Stomach (tissue), 9 donors: Measurements from ENCODE around the gene PRKCSH. TPM values are rescaled to one million over a fixed set of nuclear protein-coding genes. Genes with fewer than 3 reads are reported as not detected.

ENCODE experiments used
- DNase-seq, 2 donors: peaks; one replicate each; pipeline versions ENCODE4 v3.0.0 to v3.0.0-alpha.2; 2013 to 2019
- H3K27ac ChIP-seq, 5 donors: fragments of 200-600 bp in 4 of 5; sonication (generic) in 4 of 5; one replicate each; pipeline ENCODE4 v1.5.1; 2013 to 2019; ENCODE audit warnings: mild to moderate bottlenecking in 1 of 5, moderate library complexity in 1 of 5
- H3K27me3 ChIP-seq, 3 donors: fragments of 200-600 bp; sonication (generic); one replicate each; pipeline ENCODE4 v1.5.1; 2017 to 2019; ENCODE audit warnings: mixed run types in 1 of 3
- H3K36me3 ChIP-seq, 4 donors: fragments of 200-600 bp; sonication (generic); 1 replicate in 3 of 4; 2 replicates in 1 of 4; pipeline ENCODE4 v1.5.1; 2016 to 2019
- H3K4me1 ChIP-seq, 4 donors: fragments of 200-600 bp; sonication (generic); one replicate each; pipeline ENCODE4 v1.5.1; 2016 to 2019
- H3K4me3 ChIP-seq, 4 donors: fragments of 200-600 bp; sonication (generic) in 3 of 4; one replicate each; pipeline ENCODE4 v1.5.1; 2016 to 2019; ENCODE audit warnings: mild to moderate bottlenecking in 1 of 4
- H3K9me3 ChIP-seq, 4 donors: fragments of 200-600 bp; sonication (generic); one replicate each; pipeline ENCODE4 v1.5.1; 2016 to 2019
- EP300 ChIP-seq: sonication (generic); formaldehyde crosslinking; IDR thresholded peaks from one replicate; pipeline ENCODE4 v1.6.1; 2017; ENCODE audit warnings: antibody characterized with exemption
- POLR2A ChIP-seq, 4 donors: fragments of 450-650 bp; IDR thresholded peaks; one replicate each; pipeline ENCODE4 v1.6.1; 2016; ENCODE audit warnings: antibody characterized with exemption in 4 of 4, control low read depth in 2 of 4, mild to moderate bottlenecking in 1 of 4, moderate library complexity in 1 of 4
- POLR2AphosphoS5 ChIP-seq, 3 donors: sonication (generic); formaldehyde crosslinking; IDR thresholded peaks; one replicate each; pipeline ENCODE4 v1.6.1; 2016; ENCODE audit warnings: antibody characterized with exemption in 3 of 3
- WGBS, 5 donors: extraction: QIAGEN DNeasy Blood & Tissue Kit in 3 of 5; methylation state at CpG; one replicate each; pipeline versions ENCODE4 v1.1.5 to v1.1.7; 2013 to 2018; 5-methylcytosine and 5-hydroxymethylcytosine counted together
- intact Hi-C: fragments of 100-400 bp; cut with DNase I; formaldehyde crosslinking; loops from one replicate; pipeline ENCODE4 v1.15.1; 2023; ENCODE audit warnings: low total_unique reads
- polyA plus RNA-seq, 3 donors: library from polyadenylated mRNA; stranded (reverse); fragments of 200-250 nt; gene quantifications; one replicate each; pipeline ENCODE4 v1.2.3, GENCODE V29; 2013
- total RNA-seq, 5 donors: library from RNA; depleted of rRNA; stranded (reverse); fragments of >200 nt; gene quantifications; one replicate each; pipeline versions ENCODE4 v1.1.0 to v1.2.3, GENCODE V29; 2014 to 2016
- TF ChIP-seq, protein P1 (sequence below), 7 experiments: fragments of 450-650 bp in 4 of 7; fragments of 200-600 bp in 3 of 7; sonication (generic) in 3 of 7; IDR thresholded peaks; one replicate each; pipeline ENCODE4 v1.5.1; 2016 to 2019; ENCODE audit warnings: antibody characterized with exemption in 7 of 7, control low read depth in 2 of 7, mild to moderate bottlenecking in 1 of 7
- donor health status: healthy with polysubstance abuse.
- donor health status: Bipolar disorder and iron deficiency.
- donor health status: healthy.

The PRKCSH gene
- total and polyA plus RNA-seq, 8 donors: 30.3 to 221 (median 112) TPM

DNA sequence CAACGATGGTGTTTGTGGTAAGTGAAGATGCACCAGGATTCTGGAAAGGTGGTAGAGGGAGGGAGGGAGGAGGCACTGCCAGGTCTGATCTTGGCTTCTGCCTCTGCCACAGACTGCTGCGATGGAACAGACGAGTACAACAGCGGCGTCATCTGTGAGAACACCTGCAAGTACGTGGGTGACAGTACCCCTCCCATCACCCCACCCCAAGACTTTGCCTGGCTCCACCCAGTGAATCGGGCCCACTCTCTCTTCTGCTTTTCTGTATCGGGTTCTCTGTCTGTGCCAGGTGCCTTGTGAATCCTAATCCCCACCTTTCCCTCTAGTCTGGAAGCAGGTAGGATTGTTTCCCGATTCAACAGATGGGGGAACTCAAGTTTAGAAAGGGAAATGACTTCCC lies 2.5 kb downstream of the PRKCSH start:
- intact Hi-C loops: no loop called here
- 88 to 95% (median 89%) methylated on average over 9 of the region's 9 CpGs for WGBS, 5 donors

DNA sequence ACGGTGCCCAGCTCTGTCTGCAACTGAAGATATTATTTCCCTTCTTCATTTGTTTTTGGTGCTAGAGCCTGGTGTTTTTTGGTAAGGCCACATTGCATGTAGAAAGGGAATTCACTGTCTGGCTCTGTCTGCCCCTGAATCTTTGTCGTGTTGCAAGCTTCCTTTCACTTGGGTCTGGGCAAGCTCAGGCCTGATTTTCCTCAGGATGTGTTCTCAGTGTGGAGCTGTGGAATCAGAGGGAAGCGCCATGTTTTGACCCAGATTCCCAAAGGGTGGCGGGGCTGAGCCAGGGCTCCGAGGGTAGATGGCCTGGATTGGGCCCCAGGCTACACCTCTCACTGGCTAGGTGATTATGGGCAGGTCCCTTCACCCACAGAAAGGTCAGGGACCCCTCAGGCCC lies 8.6 kb downstream of the PRKCSH start:
- 74 to 90% (median 83%) methylated on average over 5 of the region's 5 CpGs for WGBS, 5 donors
- TF ChIP-seq POLR2A (IDR thresholded peaks at IDR 0.05): no peak
- no peak for TF ChIP-seq EP300
- TF ChIP-seq POLR2AphosphoS5 (IDR thresholded peaks at IDR 0.05): no peak
- TF ChIP-seq, protein P1, sequence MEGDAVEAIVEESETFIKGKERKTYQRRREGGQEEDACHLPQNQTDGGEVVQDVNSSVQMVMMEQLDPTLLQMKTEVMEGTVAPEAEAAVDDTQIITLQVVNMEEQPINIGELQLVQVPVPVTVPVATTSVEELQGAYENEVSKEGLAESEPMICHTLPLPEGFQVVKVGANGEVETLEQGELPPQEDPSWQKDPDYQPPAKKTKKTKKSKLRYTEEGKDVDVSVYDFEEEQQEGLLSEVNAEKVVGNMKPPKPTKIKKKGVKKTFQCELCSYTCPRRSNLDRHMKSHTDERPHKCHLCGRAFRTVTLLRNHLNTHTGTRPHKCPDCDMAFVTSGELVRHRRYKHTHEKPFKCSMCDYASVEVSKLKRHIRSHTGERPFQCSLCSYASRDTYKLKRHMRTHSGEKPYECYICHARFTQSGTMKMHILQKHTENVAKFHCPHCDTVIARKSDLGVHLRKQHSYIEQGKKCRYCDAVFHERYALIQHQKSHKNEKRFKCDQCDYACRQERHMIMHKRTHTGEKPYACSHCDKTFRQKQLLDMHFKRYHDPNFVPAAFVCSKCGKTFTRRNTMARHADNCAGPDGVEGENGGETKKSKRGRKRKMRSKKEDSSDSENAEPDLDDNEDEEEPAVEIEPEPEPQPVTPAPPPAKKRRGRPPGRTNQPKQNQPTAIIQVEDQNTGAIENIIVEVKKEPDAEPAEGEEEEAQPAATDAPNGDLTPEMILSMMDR (IDR thresholded peaks at IDR 0.05): no peak
- Histone ChIP-seq H3K27ac (no peak overlapping the region), H3K36me3 (peaks cover 75 to 100% (median 98%) of the 10 kb centered on the region in 4 donors), H3K27me3 (no peaks in the 10 kb centered on the region), H3K4me3 (no peak overlapping the region), H3K9me3 (no peaks in the 10 kb centered on the region), H3K4me1 (peaks cover 0 to 7% (median 2%) of the 10 kb centered on the region in 4 donors)
- DNase-seq: no peak
- intact Hi-C loops: loop anchor here (10.0 kb wide), 1 partner anchor 149 kb away; the partner anchor contains the start of gene TSPAN16

More for the DNA sequence above, 2.5 kb downstream of the PRKCSH start:
- no peak overlapping the region for H3K4me3 ChIP-seq
- H3K4me1 ChIP-seq: peaks cover 15 to 27% (median 23%) of the 10 kb centered on the region in 4 donors
- TF ChIP-seq POLR2A (IDR thresholded peaks at IDR 0.05): no peak
- no peaks in the 10 kb centered on the region for H3K27me3 ChIP-seq
- no peaks in the 10 kb centered on the region for H3K9me3 ChIP-seq
- H3K36me3 ChIP-seq: peaks cover 52 to 67% (median 63%) of the 10 kb centered on the region in 4 donors
- no peak for DNase-seq
- H3K27ac ChIP-seq: no peak overlapping the region

DNA sequence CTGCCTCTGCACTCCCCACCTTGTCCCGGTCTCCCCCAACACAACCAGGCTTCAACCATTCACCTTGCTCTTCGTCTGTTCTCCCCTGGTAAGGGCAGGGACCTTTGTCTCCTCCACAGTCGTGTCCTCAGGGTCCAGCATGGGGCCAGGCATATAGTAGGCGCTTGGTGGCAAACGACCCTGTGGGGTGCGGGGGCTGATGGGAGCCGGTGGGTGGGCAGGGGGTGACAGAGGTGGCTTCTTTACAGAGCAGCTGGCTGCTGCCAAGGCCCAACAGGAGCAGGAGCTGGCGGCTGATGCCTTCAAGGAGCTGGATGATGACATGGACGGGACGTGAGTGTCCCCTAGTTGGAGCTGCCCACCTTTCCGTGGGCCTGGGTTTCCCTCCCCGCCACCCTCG lies 9.7 kb downstream of the PRKCSH start:
- TF ChIP-seq POLR2AphosphoS5 (IDR thresholded peaks at IDR 0.05) (no peak), POLR2A (IDR thresholded peaks at IDR 0.05) (no peak), EP300 (no peak)
- TF ChIP-seq, protein P1 (IDR thresholded peaks at IDR 0.05): no peak
- Histone ChIP-seq H3K27me3 (no peaks in the 10 kb centered on the region), H3K36me3 (peaks cover 77 to 100% (median 100%) of the 10 kb centered on the region in 4 donors), H3K27ac (no peak overlapping the region), H3K4me1 (peaks cover 0 to 7% (median 2%) of the 10 kb centered on the region in 4 donors), H3K9me3 (no peaks in the 10 kb centered on the region), H3K4me3 (no peak overlapping the region)
- intact Hi-C loops: loop anchor here (10.0 kb wide), 1 partner anchor 150 kb away; the partner anchor contains the start of gene TSPAN16
- no peak for DNase-seq
- WGBS, 5 donors: 88 to 92% (median 90%) methylated on average over 6 to 13 of the region's 13 CpGs

DNA sequence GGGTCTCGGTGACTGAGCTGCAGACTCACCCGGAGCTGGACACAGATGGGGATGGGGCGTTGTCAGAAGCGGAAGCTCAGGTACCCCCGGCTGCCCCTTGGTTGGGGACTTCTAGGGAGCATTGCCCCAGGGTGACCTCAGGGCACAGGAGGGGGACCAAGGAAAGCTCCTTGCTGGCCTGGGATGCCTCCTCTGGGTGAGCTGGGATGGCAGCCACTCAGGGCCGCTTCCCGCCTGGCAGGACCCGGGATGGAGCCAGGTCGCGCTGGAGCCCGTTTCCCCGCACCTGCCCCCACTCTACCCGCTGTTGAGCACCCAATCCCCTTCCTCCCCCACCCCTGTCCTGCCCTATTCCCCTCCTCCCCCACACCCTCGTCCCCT lies 10.8 kb downstream of the PRKCSH start:
- H3K4me3 ChIP-seq: no peak overlapping the region
- no peaks in the 10 kb centered on the region for H3K9me3 ChIP-seq
- no peaks in the 10 kb centered on the region for H3K27me3 ChIP-seq
- peaks cover 0 to 7% (median 2%) of the 10 kb centered on the region in 4 donors for H3K4me1 ChIP-seq
- no peak for DNase-seq
- WGBS, 5 donors: 84 to 94% (median 90%) methylated on average over 12 to 14 of the region's 14 CpGs
- H3K36me3 ChIP-seq: peaks cover 68 to 100% (median 98%) of the 10 kb centered on the region in 4 donors
- no peak overlapping the region for H3K27ac ChIP-seq
- no peak for TF ChIP-seq POLR2AphosphoS5 (IDR thresholded peaks at IDR 0.05)
- TF ChIP-seq EP300: no peak
- TF ChIP-seq, protein P1 (IDR thresholded peaks at IDR 0.05): no peak
- no peak for TF ChIP-seq POLR2A (IDR thresholded peaks at IDR 0.05)
- intact Hi-C loops: loop anchor here (10.0 kb wide), 1 partner anchor 151 kb away; the partner anchor contains the start of gene TSPAN16
